ENCODE data around the gene CINP.

The CINP gene

GRCh38 chr14:102362545-102363181 is at the start of gene CINP, which contains the start of gene TECPR2:
Gene CINP, minus strand, starts transcription at chr14:102362890. Its CDS starts 39 bp downstream, at chr14:102362851.
Gene TECPR2, plus strand, starts transcription at chr14:102362941. Its CDS starts 13,781 bp downstream, at chr14:102376722.
- DNase-seq (ENCODE audit: low read depth in 2 of 3, low spot score in 2 of 3): peak; percentile 90 to 98 (median 96)

GRCh38 chr14:102408724-102409123 is 46.0 kb upstream of the CINP start:
- no peak for DNase-seq (ENCODE audit: low read depth in 2 of 3, low spot score in 2 of 3)

DNA sequence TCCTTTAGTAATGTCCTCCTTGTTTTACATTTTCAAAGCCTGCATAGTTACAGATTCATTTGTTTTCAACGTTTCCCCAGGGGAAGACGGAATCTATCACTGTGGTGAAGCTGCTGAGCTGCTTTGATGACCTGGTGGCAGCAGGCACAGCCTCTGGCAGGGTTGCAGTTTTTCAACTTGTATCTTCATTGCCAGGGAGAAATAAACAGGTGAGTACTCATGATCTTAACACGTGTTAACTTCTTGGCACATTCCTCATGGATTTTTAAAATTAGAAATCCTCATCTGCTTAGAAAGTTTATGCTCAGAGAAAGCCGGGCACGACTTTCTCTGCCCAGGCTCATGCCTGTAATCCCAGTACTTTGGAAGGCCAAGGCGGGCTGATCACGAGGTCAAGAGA is 44.6 kb upstream of the CINP start:
- DNase-seq (ENCODE audit: low read depth in 2 of 3, low spot score in 2 of 3): no peak

GRCh38 chr14:102403028-102403427 is 40.3 kb upstream of the CINP start:
- DNase-seq (ENCODE audit: low read depth in 2 of 3, low spot score in 2 of 3): no peak

DNA sequence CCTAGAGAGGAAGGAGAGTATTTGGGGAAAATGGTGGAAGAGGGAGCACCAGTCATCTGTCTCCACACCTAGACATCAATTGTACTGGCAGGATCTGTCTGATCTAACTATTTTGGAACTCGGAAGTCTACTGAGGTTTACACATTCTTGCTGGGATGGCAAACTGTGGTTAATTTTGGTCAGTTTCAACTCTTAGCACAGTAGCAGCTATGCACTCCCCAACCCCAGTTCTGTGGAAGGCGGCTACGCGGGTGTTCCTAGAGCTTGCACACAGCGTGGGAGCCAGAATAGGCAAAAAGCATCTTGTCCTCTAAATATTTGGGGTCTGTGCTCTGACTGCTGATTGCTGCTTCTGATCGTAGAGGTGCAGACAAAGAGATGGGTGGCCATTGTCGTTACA is 33.8 kb upstream of the CINP start:
- no peak for DNase-seq (ENCODE audit: low read depth in 2 of 3, low spot score in 2 of 3)

DNA sequence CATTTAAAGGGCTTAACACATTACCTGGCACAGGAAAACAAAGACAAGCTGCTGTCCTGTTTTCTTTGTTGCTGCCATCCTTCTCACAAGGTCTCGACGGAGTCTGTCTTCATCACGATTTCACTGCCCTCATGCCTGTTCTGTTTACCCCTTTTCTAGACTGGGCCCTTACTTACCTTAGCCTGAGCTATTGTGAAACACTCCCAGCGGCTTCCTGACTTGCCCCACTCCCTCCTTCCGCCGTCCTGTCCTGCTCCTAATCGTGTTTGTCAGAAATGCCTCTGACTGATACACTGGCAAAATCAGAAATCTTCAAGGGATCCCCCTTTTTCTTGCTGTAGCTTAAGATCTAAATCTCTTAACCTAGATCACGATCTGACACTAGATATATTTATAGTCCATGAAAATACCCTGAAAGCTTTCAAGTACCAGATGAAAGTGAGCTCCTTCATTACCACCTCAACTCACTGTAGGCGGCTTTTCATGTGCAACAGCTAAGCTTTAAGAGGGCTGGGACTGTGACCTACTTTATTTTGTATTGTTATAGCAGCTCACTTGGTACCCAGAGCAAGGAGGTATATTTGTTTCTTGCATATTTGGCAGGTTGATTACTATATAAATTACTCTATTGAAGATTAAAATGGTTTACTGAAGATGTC is 32.2 kb upstream of the CINP start:
- no peak for DNase-seq (ENCODE audit: low read depth in 2 of 3, low spot score in 2 of 3)

DNA sequence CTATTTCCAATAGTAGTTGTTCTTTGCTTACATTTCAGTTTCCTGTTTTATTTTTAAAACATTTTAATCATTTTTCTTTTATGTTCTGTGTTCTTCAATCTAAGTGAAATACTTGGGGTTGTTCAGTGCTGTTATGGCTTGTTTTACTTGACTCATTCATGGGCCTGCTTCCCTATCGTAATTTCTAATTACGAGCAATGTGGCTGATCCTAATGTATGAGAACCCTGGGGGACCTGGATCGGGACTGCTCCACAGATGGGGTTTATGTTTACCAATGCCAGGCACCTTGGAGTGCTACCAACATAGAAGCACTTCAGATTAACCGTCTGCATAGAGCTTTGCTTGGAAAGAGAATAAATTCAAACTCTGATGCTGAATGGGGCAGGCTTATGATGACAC is 29.8 kb upstream of the CINP start:
- no peak for DNase-seq (ENCODE audit: low read depth in 2 of 3, low spot score in 2 of 3)

- DNase-seq (ENCODE audit: low read depth in 2 of 3, low spot score in 2 of 3): no peak
Measured at GRCh38 chr14:102390064-102390855, 27.6 kb upstream of the CINP start.

DNA sequence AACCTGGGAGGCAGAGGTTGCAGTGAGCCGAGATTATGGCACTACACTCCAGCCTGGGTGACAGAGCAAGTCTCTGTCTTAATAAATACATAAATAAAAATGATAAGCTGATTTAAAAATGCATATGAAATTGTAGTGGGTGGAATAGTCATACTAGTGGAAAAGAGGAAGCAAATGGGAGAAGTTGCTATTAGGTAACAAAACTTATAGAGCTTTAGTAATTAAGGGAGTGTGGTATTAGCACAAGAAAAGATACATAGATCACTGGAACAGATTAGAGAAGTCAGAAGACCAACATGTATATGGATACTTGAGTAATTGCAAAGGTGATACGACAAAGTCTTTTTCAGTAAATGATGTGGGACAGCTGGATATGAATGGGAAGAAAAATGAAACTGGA is 26.6 kb upstream of the CINP start:
- DNase-seq (ENCODE audit: low read depth in 2 of 3, low spot score in 2 of 3): no peak

DNA sequence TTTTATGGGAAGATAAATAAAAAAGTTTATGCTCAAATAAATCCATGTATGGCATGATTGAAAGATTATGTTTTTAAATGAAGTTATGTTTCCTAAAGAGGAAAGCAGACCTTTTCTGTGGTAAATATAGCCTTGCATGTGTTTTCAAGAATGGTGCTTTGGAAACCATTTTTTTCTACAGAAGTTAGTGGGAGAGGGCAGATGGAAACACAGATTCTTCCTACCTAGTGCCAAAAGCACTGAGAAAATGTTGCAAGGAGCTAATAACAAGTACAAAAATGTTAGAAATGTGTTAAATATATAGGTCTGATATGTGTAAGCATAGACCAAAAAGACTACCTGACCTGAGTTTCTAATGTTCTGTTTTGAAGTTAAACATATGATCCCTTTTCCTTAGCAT is 24.4 kb upstream of the CINP start:
- no peak for DNase-seq (ENCODE audit: low read depth in 2 of 3, low spot score in 2 of 3)

DNA sequence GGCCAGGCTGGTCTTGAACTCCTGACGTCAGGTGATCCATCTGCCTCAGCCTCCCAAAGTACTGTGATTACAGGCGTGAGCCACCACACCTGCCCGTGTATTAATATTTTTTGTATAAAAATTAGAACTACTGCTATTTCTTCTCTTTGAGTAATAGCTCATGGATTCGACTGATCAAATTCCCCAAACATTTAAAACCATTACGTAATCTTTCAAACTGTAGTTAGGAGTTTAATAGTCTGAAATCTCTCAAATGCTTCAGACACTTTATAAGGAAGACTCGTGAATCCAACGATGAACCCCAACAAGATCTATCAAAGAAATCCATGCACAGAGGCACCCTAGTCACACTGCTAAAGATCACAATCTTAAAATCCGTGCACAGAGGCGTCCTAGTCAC is 16.1 kb upstream of the CINP start:
- no peak for DNase-seq (ENCODE audit: low read depth in 2 of 3, low spot score in 2 of 3)

GRCh38 chr14:102377696-102378095 is 15.0 kb upstream of the CINP start:
- DNase-seq (ENCODE audit: low read depth in 2 of 3, low spot score in 2 of 3): no peak

- no peak for DNase-seq (ENCODE audit: low read depth in 2 of 3, low spot score in 2 of 3)
Measured at GRCh38 chr14:102375119-102375518, 12.4 kb upstream of the CINP start.

DNA sequence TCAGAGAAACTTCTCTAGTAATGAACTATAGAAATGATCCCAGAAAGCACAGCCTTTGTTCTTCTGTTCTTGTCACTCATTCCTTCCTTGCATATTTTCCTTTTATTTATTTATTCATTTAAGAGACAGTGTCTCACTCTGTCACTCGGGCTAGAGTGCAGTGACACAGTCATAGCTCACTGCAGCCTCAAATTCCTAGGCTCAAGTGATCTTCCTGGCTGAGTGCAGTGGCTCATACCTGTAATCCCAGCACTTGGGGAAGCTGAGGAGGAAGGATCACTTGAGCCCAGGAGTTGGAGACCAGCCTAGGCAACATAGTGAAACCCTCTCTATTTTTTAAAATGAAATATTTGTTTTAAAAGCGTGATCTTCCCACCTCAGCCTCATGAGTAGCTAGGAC is 11.6 kb upstream of the CINP start:
- no peak for DNase-seq (ENCODE audit: low read depth in 2 of 3, low spot score in 2 of 3)

GRCh38 chr14:102373110-102373509 is 10.4 kb upstream of the CINP start:
- no peak for DNase-seq (ENCODE audit: low read depth in 2 of 3, low spot score in 2 of 3)

GRCh38 chr14:102371361-102371760 is 8.7 kb upstream of the CINP start:
- DNase-seq (ENCODE audit: low read depth in 2 of 3, low spot score in 2 of 3): no peak

- DNase-seq (ENCODE audit: low read depth in 2 of 3, low spot score in 2 of 3): no peak
Measured at GRCh38 chr14:102370305-102370809, 7.7 kb upstream of the CINP start.

- peak; percentile 10 to 13 (median 12) for DNase-seq (ENCODE audit: low read depth in 2 of 3, low spot score in 2 of 3)
Measured at GRCh38 chr14:102363182-102363943, 673 bp upstream of the CINP start.

- peak; percentile 10 to 24 (median 20) for DNase-seq (ENCODE audit: low read depth in 2 of 3, low spot score in 2 of 3)
Measured at GRCh38 chr14:102362084-102362483, 606 bp downstream of the CINP start.

DNA sequence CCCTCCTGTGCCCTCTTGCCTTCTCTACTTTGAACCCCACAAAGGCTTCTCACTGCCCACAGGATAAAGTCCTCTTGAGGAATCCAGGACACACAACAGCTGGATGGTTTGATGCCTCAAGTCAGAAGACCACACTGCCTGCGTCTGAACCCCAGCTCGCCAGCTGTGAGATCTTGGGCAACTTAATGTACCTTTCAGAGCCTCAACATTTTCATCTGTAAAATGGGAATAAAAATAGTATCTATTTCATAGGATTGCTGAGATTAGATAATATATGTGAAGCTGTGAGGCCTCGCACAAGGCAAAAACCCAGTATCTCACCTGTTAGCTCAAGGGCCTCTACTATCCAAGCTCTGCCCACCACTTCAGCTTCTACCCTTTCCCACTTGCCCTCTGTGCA is 2.3 kb downstream of the CINP start:
- DNase-seq (ENCODE audit: low read depth in 2 of 3, low spot score in 2 of 3): no peak

DNA sequence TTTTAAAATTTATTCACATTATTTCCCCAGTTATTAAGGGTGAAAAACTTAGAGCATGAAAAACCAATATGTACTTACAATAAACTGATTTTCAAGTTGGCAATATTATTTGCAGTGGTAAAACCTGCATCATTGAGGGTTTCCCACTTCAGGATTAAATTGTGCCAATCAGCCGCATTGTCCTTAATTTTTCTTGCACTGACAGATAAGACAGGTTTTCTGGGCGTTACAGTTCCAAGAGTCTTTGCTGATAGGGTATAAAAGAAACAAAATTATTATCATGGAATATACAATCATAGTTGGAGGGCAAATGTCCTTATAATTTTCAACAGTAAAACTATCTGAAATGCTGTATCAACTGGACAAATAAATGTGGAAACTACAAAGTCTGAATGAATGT is 3.3 kb downstream of the CINP start:
- no peak for DNase-seq (ENCODE audit: low read depth in 2 of 3, low spot score in 2 of 3)
